Neural crest cell (in vitro differentiated cells): ENCODE results near the gene RABEPK. TPM values are rescaled to one million over a fixed set of nuclear protein-coding genes. Genes with fewer than 3 reads are reported as not detected.
"Not testable (repeated sequence)": the region's sequence is repeated elsewhere in the genome, so short reads cannot be mapped to it uniquely, and the experiment has no call there.

Experiments
- DNase-seq: peaks from one replicate; pipeline ENCODE4 v3.0.0; 2021; ENCODE audit warnings: low read depth, mixed read lengths, low spot score
- H3K27ac Mint-ChIP-seq: one replicate; pipeline ENCODE4 v1.8.0; 2021; ENCODE audit warnings: mild to moderate bottlenecking, mixed read lengths; ENCODE audit not compliant: unreplicated experiment
- H3K27me3 Mint-ChIP-seq: 2 replicates; pipeline ENCODE4 v1.8.0; 2021; ENCODE audit warnings: low read depth, mild to moderate bottlenecking, mixed read lengths
- H3K36me3 Mint-ChIP-seq: 2 replicates; pipeline ENCODE4 v1.8.0; 2021; ENCODE audit warnings: low read depth, mild to moderate bottlenecking, mixed read lengths
- H3K4me1 Mint-ChIP-seq: 2 replicates; pipeline ENCODE4 v1.8.0; 2021; ENCODE audit warnings: mixed read lengths
- H3K4me3 Mint-ChIP-seq: one replicate; pipeline ENCODE4 v1.8.0; 2021; ENCODE audit warnings: mild to moderate bottlenecking, mixed read lengths
- H3K9me3 Mint-ChIP-seq: 2 replicates; pipeline ENCODE4 v1.8.0; 2021; ENCODE audit warnings: mixed read lengths
- total RNA-seq: library from RNA; stranded (reverse); gene quantifications from 2 replicates; pipeline ENCODE4 v1.2.1, GENCODE V29; 2021
- TF ChIP-seq, protein P1 (sequence below): fragments of 200-600 bp; sonication (generic); conservative IDR thresholded peaks from 2 replicates; pipeline ENCODE4 v1.5.0; 2021; ENCODE audit warnings: antibody characterized with exemption, mild to moderate bottlenecking

Gene RABEPK
- total RNA-seq, 1 donor from 2014 or later: 27.5 TPM

DNA sequence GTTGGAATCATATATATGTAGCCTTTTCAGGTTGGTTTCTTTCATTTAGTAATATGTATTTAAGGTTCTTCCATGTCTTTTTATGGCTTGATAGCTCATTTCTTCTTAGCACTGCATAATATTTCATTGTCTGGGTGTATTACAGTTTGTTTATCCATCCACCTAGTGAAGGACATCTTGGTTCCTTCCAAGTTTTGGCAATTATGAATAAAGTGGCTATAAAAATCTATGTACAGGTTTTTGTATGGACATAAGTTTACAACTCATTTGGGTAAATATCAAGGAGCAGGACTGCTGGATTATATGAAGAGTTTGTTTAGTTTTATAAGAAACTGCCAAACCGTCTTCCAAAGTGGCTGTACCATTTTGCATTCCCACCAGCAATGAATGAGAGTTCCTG is 22.5 kb upstream of the RABEPK start:
- H3K27me3 Mint-ChIP-seq: no peaks in the 10 kb centered on the region
- peaks cover 10% of the 10 kb centered on the region for H3K4me1 Mint-ChIP-seq
- H3K4me3 Mint-ChIP-seq: no peak overlapping the region
- H3K9me3 Mint-ChIP-seq: peaks cover 3% of the 10 kb centered on the region
- H3K27ac Mint-ChIP-seq: no peak overlapping the region
- TF ChIP-seq, protein P1, sequence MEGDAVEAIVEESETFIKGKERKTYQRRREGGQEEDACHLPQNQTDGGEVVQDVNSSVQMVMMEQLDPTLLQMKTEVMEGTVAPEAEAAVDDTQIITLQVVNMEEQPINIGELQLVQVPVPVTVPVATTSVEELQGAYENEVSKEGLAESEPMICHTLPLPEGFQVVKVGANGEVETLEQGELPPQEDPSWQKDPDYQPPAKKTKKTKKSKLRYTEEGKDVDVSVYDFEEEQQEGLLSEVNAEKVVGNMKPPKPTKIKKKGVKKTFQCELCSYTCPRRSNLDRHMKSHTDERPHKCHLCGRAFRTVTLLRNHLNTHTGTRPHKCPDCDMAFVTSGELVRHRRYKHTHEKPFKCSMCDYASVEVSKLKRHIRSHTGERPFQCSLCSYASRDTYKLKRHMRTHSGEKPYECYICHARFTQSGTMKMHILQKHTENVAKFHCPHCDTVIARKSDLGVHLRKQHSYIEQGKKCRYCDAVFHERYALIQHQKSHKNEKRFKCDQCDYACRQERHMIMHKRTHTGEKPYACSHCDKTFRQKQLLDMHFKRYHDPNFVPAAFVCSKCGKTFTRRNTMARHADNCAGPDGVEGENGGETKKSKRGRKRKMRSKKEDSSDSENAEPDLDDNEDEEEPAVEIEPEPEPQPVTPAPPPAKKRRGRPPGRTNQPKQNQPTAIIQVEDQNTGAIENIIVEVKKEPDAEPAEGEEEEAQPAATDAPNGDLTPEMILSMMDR: no peak
- H3K36me3 Mint-ChIP-seq: peaks cover 13% of the 10 kb centered on the region
- DNase-seq: no peak

DNA sequence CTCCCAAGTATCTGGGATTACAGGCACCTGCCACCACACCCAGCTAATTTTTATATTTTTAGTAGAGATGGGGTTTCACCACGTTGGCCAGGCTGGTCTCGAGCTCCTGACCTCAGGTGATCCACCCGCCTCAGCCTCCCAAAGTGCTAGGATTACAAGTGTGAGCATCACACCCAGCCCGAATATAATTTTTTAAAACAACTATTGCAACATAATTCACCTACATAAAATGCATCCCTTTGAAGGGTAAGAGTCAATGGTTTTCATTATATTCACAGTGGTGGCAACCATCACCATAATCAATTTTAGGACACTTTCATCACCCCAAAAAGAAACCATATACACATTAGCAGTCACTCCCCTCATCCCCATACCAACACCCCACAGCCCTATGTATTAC is 20.6 kb upstream of the RABEPK start:
- H3K9me3 Mint-ChIP-seq, DNase-seq, H3K4me3 Mint-ChIP-seq: not testable (repeated sequence)

DNA sequence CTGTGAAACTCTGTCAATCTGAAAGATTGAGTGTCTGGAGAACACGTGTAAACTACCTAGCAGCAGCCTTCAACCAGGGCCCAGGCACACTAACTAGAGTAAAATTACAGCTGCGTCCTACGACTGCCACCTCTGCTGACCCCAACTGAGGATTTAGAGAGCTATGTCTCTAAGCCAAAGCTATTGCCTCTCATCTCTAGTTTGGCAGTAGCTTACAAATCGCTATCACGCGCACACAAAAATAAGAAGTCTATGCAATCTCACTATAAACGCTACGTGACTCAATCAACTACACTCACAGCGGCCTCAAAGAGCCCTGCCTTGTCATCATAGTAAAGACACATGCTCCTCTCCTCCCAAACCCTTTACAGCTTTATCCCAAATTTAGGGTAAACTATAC is 19.5 kb upstream of the RABEPK start:
- no peak for DNase-seq
- Mint-ChIP-seq H3K27ac (no peak overlapping the region), H3K4me1 (peaks cover 12% of the 10 kb centered on the region), H3K4me3 (no peak overlapping the region), H3K27me3 (no peaks in the 10 kb centered on the region), H3K9me3 (peaks cover 5% of the 10 kb centered on the region), H3K36me3 (peaks cover 15% of the 10 kb centered on the region)
- TF ChIP-seq, protein P1: no peak

More for the DNA sequence above, 20.6 kb upstream of the RABEPK start:
- peaks cover 15% of the 10 kb centered on the region for H3K36me3 Mint-ChIP-seq
- not testable (repeated sequence) for H3K27me3 Mint-ChIP-seq, H3K27ac Mint-ChIP-seq
- peaks cover 12% of the 10 kb centered on the region for H3K4me1 Mint-ChIP-seq

DNA sequence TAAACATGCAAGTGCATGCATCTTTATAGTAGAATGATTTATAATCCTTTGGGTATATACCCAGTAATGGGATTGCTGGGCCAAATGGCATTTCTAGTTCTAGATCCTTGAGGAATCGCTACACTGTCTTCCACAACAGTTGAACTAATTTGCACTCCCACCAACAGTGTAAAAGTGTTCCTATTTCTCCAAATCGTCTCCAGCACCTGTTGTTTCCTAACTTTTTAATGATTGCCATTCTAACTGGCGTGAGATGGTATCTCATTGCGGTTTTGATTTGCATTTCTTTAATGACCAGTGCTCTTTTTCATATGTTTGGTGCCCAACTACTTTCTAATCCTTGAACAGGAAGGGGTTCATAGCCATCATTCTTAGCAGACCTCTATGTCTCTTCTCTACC is 18.6 kb upstream of the RABEPK start:
- H3K4me1 Mint-ChIP-seq, DNase-seq, H3K27me3 Mint-ChIP-seq, H3K4me3 Mint-ChIP-seq, H3K9me3 Mint-ChIP-seq, H3K27ac Mint-ChIP-seq: not testable (repeated sequence)
- peaks cover 15% of the 10 kb centered on the region for H3K36me3 Mint-ChIP-seq

DNA sequence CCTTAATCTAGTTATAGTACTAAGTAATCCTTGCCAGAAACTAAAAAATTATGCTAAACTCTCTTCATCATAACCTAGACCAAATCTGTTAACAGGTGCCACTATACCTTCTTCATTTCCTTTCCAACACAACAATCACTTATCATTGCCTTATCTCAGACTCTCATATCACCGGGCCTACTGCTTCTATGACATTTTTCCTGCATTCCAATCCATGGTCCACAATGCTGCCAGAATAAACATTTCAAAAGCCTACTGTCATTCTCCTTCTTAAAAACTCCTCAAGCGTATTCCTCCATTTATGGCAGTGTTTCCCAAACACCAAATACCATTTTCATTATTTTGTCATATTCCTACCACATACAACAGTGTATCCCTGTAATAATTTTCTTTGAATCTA is 17.3 kb upstream of the RABEPK start:
- H3K9me3 Mint-ChIP-seq: peaks cover 3% of the 10 kb centered on the region
- no peak for DNase-seq
- H3K27ac Mint-ChIP-seq: no peak overlapping the region
- TF ChIP-seq, protein P1: no peak
- peaks cover 15% of the 10 kb centered on the region for H3K4me1 Mint-ChIP-seq
- H3K4me3 Mint-ChIP-seq: no peak overlapping the region
- no peaks in the 10 kb centered on the region for H3K27me3 Mint-ChIP-seq
- H3K36me3 Mint-ChIP-seq: peaks cover 13% of the 10 kb centered on the region

DNA sequence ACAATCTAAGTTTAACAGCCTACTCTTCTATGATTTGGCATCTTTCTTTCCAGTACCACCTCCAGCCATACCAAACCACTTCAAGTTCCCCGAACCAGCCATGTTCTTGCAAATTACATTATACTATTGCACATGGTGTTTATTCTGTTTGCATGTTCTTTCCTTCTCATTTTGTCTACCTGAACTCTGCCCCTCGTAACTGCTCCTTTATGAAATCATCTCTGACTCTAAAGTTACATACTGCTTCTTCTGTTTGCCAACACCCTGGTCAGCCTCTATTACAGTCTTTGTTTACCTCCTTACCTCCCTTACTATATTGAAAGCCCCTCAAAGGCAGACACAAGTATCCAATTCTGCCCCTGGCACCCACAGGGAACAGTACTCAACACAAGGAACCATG is 16.8 kb upstream of the RABEPK start:
- Mint-ChIP-seq H3K36me3 (peaks cover 9% of the 10 kb centered on the region), H3K27me3 (no peaks in the 10 kb centered on the region), H3K4me1 (peaks cover 15% of the 10 kb centered on the region), H3K4me3 (no peak overlapping the region), H3K9me3 (peaks cover 3% of the 10 kb centered on the region), H3K27ac (no peak overlapping the region)
- no peak for DNase-seq
- TF ChIP-seq, protein P1: no peak

DNA sequence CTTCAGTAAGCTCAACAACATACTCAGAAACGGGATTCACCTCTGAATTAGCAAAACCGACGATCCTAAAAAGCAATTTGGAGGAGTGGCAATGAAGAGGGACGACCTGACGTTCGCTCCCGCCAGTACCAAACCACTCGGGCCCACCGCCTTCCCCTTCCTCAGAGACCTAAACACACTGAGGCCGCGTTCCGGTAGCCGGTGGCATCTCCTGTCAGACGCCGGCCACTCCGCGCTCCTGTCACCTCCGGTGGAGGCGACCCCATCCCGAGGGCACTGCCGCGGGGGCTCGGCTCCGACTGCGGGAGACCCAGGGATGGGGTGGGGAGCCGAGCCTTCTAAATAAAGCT is 11.4 kb upstream of the RABEPK start:
- TF ChIP-seq, protein P1: no peak
- Mint-ChIP-seq H3K27me3 (no peaks in the 10 kb centered on the region), H3K4me1 (peaks cover 17% of the 10 kb centered on the region), H3K9me3 (no peaks in the 10 kb centered on the region), H3K36me3 (no peaks in the 10 kb centered on the region), H3K27ac (no peak overlapping the region), H3K4me3 (peak overlapping the region; percentile 99)
- no peak for DNase-seq
